HUDEP-2 (cell line): ENCODE data around the gene LGR6.
A peak's percentile ranks its signal among the peaks of the same experiment; 100 is the strongest.
"Not testable (repeated sequence)": the region's sequence is repeated elsewhere in the genome, so short reads cannot be mapped to it uniquely, and the experiment has no call there.

Experiments
- DNase-seq, 76 experiments: peaks; one replicate each; lab custom pipeline; 2025; ENCODE audit not compliant: unreplicated experiment in 76 of 76; lab: John Stamatoyannopoulos, UW

LGR6 gene

GRCh38 chr1:202315576-202316168 is 122.1 kb downstream of the LGR6 start:
- DNase-seq: peak in 63 of 76 experiments; percentile 2 to 70 (median 38)

- DNase-seq: no peak
These were observed 122.6 kb downstream of the LGR6 start for GRCh38 chr1:202316186-202316585.

- no peak for DNase-seq
These were observed 124.6 kb downstream of the LGR6 start for GRCh38 chr1:202317941-202318925.

GRCh38 chr1:202319381-202320080 is 125.9 kb downstream of the LGR6 start:
- no peak for DNase-seq

- DNase-seq: no peak
These were observed 126.4 kb downstream of the LGR6 start for GRCh38 chr1:202320081-202320405.

- no peak for DNase-seq
These were observed 130.1 kb downstream of the LGR6 start for GRCh38 chr1:202323731-202324130.

- no peak for DNase-seq
These were observed 131.0 kb downstream of the LGR6 start for GRCh38 chr1:202324646-202325045.

- no peak for DNase-seq
These were observed 136.3 kb downstream of the LGR6 start for GRCh38 chr1:202329891-202330290.

GRCh38 chr1:202333861-202334260 is 140.3 kb downstream of the LGR6 start:
- no peak for DNase-seq

GRCh38 chr1:202343652-202344349 is 150.2 kb downstream of the LGR6 start:
- DNase-seq: peak in 19 of 76 experiments; percentile 8 to 67 (median 30)

- no peak for DNase-seq
These were observed 154.5 kb downstream of the LGR6 start for GRCh38 chr1:202348005-202348508.

- peak in 75 of 76 experiments; percentile 73 to 98 (median 94) for DNase-seq
These were observed 155.1 kb downstream of the LGR6 start, which contains the start of gene PPP1R12B for GRCh38 chr1:202348509-202349205. Gene PPP1R12B (plus strand): TSS chr1:202348699. CDS start chr1:202348852, 153 bp downstream.

GRCh38 chr1:202349206-202349928 is 155.8 kb downstream of the LGR6 start:
- peak in 42 of 76 experiments; percentile 8 to 64 (median 31) for DNase-seq

GRCh38 chr1:202351725-202352124 is 158.1 kb downstream of the LGR6 start:
- DNase-seq: peak in 1 of 76 experiments; percentile 32

- DNase-seq: not testable (repeated sequence)
These were observed 159.1 kb downstream of the LGR6 start for GRCh38 chr1:202352583-202353197.

GRCh38 chr1:202355944-202356553 is 162.4 kb downstream of the LGR6 start:
- no peak for DNase-seq

- peak in 1 of 76 experiments; percentile 13 for DNase-seq
These were observed 163.9 kb downstream of the LGR6 start for GRCh38 chr1:202357506-202357905.

- DNase-seq: no peak
These were observed 167.6 kb downstream of the LGR6 start for GRCh38 chr1:202361224-202361623.
